HepG2 (cell line): Measurements from ENCODE around the gene TMEM258. TPM values are rescaled to one million over a fixed set of nuclear protein-coding genes. Genes with fewer than 3 reads are reported as not detected.

Experiments
- CERS6 ChIP-seq: sonication (generic); formaldehyde crosslinking; IDR thresholded peaks from 2 replicates; pipeline ENCODE4 v1.5.0; 2020; ENCODE audit warnings: missing genetic modification reagents
- E2F5 ChIP-seq: sonication (generic); formaldehyde crosslinking; conservative IDR thresholded peaks from 2 replicates; pipeline ENCODE4 v1.4.0; 2020; ENCODE audit warnings: missing genetic modification reagents
- GTF2F1 ChIP-seq: fragments of 150-350 bp; IDR thresholded peaks from 2 replicates; pipeline ENCODE4 v1.6.1; 2014; ENCODE audit warnings: low read length
- MAZ ChIP-seq, 2 experiments: sonication (generic) in 1 of 2; formaldehyde crosslinking in 1 of 2; IDR thresholded peaks; 2 replicates each; pipeline versions ENCODE4 v1.5.0 to v1.6.1; 2012 to 2020; ENCODE audit warnings: low read depth in 2 of 2, mild to moderate bottlenecking in 2 of 2, borderline replicate concordance in 1 of 2, improper control_type of control experiment in 1 of 2, low read length in 1 of 2, missing genetic modification reagents in 1 of 2, moderate library complexity in 1 of 2
- MBNL3 ChIP-seq: fragments of 250-450 bp; sonication (Bioruptor Pico); conservative IDR thresholded peaks from 2 replicates; pipeline ENCODE4 v1.8.0; 2022; ENCODE audit warnings: mild to moderate bottlenecking, inconsistent platforms
- MIER2 ChIP-seq: IDR thresholded peaks from 2 replicates; pipeline ENCODE4 v1.6.1; 2016; ENCODE audit warnings: missing biosample characterization, missing genetic modification reagents
- REST ChIP-seq, 2 experiments: IDR thresholded peaks; 2 replicates each; pipeline ENCODE4 v1.6.1; 2011 to 2012; ENCODE audit warnings: low read length in 2 of 2, borderline replicate concordance in 1 of 2, low read depth in 1 of 2, mild to moderate bottlenecking in 1 of 2, moderate library complexity in 1 of 2
- SRSF9 ChIP-seq: fragments of 200-400 bp; formaldehyde crosslinking; IDR thresholded peaks from 2 replicates; pipeline ENCODE4 v1.6.1; 2018; ENCODE audit warnings: borderline replicate concordance, mild to moderate bottlenecking, low read depth, low read length; ENCODE audit not compliant: insufficient read depth, poor library complexity, severe bottlenecking
- ZNF572 ChIP-seq: sonication (generic); formaldehyde crosslinking; IDR thresholded peaks from 2 replicates; pipeline ENCODE4 v1.5.1; 2020; ENCODE audit warnings: mild to moderate bottlenecking, missing genetic modification reagents
- ZNF672 ChIP-seq: sonication (generic); formaldehyde crosslinking; IDR thresholded peaks from 2 replicates; pipeline ENCODE4 v1.8.1; 2022; ENCODE audit warnings: missing genetic modification reagents
- polyA plus RNA-seq, 8 experiments: library from polyadenylated mRNA; depleted of rRNA in 3 of 8; stranded (reverse) in 7 of 8; unstranded in 1 of 8; fragments of >200 nt; fragmentation: Illumina TruSeq in 4 of 8; extraction: Trizol in 4 of 8; gene quantifications; 2 replicates each; pipeline versions ENCODE4 v1.2.1 to v1.2.3, GENCODE V29; 2011 to 2016; ENCODE audit warnings: low read depth in 4 of 8, missing spikeins in 1 of 8, mixed read lengths in 1 of 8; ENCODE audit not compliant: insufficient read depth in 1 of 8
- total RNA-seq, 5 experiments: library from RNA; depleted of rRNA; stranded (reverse); fragments of >200 nt; fragmentation: Illumina TruSeq; extraction: Trizol; gene quantifications; 2 replicates each; pipeline ENCODE4 v1.2.3, GENCODE V29; 2016; ENCODE audit warnings: low read depth in 1 of 5
- TF ChIP-seq, protein P1 (sequence below): sonication (generic); formaldehyde crosslinking; IDR thresholded peaks from 2 replicates; pipeline ENCODE4 v1.5.1; 2020; ENCODE audit warnings: mild to moderate bottlenecking, missing genetic modification reagents, moderate library complexity
- TF ChIP-seq, protein P2 (sequence below): sonication (generic); formaldehyde crosslinking; IDR thresholded peaks from 2 replicates; pipeline ENCODE4 v1.4.0; 2020; ENCODE audit warnings: missing genetic modification reagents

Gene TMEM258
- total and polyA plus RNA-seq, 2 of the 13 experiments (the other 11 are each of a cell fraction or from before 2014, with no cell fraction given) = 175 to 424 TPM

DNA sequence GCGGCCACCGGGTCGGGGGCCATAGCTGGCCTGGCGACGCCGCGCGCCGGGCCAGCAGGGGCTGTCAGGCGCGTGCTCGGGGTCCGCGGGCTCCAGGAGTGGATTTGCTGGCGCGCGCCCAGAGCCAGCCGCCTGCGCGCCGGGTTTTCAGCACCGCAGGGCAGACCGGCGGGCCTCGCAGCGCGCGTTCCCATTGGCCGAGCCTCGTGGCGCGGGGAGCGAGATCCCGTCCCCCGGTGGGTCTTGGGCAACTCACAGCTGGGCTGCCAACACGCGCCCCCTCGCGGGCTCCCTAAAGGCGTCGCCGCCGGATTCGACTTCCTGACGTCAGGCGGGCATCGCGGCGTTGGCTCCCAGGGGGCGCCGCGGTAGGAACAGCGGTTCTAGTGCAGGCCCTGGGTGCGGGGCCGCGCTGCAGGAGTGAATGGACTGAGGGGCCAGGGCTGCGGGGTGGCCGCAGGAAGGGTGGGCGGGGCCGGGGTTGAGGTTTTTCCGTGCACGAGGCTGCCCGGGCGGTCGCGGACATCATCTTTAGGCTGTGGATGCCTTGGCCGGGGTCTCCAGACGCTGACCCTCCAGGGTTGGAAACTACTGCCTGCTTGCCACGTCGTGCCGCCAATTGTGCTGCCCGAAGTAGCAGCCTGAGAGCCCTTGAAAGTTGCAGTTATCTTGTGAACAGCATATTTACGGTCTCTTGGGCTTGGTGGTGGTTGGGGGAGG, 24.5 kb upstream of the TMEM258 start, which contains the start of gene FADS1 (continued):
- TF ChIP-seq, protein P1, sequence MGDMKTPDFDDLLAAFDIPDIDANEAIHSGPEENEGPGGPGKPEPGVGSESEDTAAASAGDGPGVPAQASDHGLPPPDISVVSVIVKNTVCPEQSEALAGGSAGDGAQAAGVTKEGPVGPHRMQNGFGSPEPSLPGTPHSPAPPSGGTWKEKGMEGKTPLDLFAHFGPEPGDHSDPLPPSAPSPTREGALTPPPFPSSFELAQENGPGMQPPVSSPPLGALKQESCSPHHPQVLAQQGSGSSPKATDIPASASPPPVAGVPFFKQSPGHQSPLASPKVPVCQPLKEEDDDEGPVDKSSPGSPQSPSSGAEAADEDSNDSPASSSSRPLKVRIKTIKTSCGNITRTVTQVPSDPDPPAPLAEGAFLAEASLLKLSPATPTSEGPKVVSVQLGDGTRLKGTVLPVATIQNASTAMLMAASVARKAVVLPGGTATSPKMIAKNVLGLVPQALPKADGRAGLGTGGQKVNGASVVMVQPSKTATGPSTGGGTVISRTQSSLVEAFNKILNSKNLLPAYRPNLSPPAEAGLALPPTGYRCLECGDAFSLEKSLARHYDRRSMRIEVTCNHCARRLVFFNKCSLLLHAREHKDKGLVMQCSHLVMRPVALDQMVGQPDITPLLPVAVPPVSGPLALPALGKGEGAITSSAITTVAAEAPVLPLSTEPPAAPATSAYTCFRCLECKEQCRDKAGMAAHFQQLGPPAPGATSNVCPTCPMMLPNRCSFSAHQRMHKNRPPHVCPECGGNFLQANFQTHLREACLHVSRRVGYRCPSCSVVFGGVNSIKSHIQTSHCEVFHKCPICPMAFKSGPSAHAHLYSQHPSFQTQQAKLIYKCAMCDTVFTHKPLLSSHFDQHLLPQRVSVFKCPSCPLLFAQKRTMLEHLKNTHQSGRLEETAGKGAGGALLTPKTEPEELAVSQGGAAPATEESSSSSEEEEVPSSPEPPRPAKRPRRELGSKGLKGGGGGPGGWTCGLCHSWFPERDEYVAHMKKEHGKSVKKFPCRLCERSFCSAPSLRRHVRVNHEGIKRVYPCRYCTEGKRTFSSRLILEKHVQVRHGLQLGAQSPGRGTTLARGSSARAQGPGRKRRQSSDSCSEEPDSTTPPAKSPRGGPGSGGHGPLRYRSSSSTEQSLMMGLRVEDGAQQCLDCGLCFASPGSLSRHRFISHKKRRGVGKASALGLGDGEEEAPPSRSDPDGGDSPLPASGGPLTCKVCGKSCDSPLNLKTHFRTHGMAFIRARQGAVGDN = peak; percentile 97
- TF ChIP-seq MAZ (IDR thresholded peaks at IDR 0.05; ENCODE audit: borderline replicate concordance, low read depth, low read length) (peak; percentile 72), MAZ (CRISPR knock-in tag; IDR thresholded peaks at IDR 0.05; ENCODE audit: low read depth) (peak; percentile 90), ZNF672 (no peak), SRSF9 (no peak), GTF2F1 (no peak), REST (IDR thresholded peaks at IDR 0.05; ENCODE audit: borderline replicate concordance in 1 of 2, low read depth in 1 of 2, low read length in 2 of 2) (no peak), MIER2 (CRISPR knock-in tag) (peak; percentile 78), CERS6 (CRISPR knock-in tag) (no peak), ZNF572 (CRISPR knock-in tag) (no peak), MBNL3 (no peak), E2F5 (CRISPR knock-in tag) (peak; percentile 32; the same call in 1 of the 2 replicates)
- TF ChIP-seq, protein P2, sequence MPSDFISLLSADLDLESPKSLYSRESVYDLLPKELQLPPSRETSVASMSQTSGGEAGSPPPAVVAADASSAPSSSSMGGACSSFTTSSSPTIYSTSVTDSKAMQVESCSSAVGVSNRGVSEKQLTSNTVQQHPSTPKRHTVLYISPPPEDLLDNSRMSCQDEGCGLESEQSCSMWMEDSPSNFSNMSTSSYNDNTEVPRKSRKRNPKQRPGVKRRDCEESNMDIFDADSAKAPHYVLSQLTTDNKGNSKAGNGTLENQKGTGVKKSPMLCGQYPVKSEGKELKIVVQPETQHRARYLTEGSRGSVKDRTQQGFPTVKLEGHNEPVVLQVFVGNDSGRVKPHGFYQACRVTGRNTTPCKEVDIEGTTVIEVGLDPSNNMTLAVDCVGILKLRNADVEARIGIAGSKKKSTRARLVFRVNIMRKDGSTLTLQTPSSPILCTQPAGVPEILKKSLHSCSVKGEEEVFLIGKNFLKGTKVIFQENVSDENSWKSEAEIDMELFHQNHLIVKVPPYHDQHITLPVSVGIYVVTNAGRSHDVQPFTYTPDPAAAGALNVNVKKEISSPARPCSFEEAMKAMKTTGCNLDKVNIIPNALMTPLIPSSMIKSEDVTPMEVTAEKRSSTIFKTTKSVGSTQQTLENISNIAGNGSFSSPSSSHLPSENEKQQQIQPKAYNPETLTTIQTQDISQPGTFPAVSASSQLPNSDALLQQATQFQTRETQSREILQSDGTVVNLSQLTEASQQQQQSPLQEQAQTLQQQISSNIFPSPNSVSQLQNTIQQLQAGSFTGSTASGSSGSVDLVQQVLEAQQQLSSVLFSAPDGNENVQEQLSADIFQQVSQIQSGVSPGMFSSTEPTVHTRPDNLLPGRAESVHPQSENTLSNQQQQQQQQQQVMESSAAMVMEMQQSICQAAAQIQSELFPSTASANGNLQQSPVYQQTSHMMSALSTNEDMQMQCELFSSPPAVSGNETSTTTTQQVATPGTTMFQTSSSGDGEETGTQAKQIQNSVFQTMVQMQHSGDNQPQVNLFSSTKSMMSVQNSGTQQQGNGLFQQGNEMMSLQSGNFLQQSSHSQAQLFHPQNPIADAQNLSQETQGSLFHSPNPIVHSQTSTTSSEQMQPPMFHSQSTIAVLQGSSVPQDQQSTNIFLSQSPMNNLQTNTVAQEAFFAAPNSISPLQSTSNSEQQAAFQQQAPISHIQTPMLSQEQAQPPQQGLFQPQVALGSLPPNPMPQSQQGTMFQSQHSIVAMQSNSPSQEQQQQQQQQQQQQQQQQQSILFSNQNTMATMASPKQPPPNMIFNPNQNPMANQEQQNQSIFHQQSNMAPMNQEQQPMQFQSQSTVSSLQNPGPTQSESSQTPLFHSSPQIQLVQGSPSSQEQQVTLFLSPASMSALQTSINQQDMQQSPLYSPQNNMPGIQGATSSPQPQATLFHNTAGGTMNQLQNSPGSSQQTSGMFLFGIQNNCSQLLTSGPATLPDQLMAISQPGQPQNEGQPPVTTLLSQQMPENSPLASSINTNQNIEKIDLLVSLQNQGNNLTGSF (CRISPR knock-in tag) = no peak
